ENCODE results near the gene XRCC5. TPM values are rescaled to one million over a fixed set of nuclear protein-coding genes. Genes with fewer than 3 reads are reported as not detected.

The XRCC5 gene
- 343 and 362 TPM in 2 replicates for total RNA-seq

DNA sequence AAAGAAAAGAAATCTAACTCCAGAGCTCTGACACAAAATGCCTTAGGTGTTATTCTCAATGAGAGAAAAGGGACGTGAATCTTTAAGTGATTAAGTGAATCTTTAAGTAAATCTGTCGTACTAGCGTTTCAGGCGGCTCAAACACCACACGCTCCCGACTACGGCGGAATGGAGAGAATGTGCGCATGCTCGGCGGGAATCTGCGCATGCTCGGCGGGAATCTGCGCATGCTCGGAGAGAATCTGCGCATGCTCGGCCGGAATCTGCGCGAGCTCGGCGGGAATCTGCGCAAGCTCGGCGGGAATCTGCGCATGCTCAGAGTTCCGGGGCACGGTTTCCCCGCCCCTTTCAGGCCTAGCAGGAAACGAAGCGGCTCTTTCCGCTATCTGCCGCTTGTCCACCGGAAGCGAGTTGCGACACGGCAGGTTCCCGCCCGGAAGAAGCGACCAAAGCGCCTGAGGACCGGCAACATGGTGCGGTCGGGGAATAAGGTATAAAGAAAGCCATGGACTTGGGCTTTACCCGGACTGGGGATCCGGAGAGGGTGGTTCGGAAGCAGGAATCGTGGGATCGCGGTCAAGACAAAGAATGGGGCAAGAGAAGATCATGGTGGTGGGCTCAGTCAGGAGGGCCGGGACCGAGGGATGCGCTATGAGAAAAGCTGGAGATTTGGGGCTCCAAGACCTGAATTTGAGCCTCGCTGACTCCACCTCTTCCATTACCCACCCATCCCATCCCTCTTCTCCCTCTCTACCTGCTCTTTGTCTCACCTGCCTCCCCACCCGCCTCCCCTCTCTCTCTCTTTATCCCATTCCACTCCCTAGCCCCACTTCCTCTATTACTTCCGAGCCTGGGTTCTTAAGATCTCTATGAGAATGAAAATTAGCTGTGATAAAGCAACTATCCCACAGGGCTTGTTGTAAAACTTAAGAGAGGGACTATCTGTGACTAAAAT lies at the start of gene XRCC5:
TSS of gene XRCC5 (plus strand) at position 382 of the 955 bp plus-strand sequence. CDS start at position 471, 89 bp downstream.
- intact Hi-C loops (cut with micrococcal nuclease) = loop anchor here (1.0 kb wide), 6 partner anchors 28 to 1300 kb away; partner anchors contain the start of genes BARD1, PECR, RPL37A and SMARCAL1

- intact Hi-C loops (cut with micrococcal nuclease) = no loop called here
Measured at GRCh38 chr2:216064014-216064630, 45.0 kb upstream of the XRCC5 start.

GRCh38 chr2:216064665-216065064 lies 44.5 kb upstream of the XRCC5 start:
- intact Hi-C loops (cut with micrococcal nuclease) = no loop called here

DNA sequence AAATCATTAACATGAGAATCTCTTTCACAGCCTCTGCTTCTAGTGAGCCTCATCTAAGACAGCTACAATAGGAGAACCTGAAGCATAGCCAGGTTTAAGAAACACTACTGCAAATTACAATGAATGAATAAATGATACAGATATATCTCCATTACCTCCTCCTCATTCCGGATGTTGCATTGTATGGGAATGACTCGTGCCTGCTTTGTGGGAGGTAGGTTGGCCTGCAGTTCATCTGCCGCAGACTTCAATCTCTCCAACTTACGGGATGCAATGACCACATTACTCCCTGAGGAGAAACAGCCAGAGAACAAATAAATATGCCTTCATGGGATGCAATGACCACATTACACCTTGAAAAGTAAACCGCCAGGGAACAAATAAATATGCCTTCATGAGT lies 42.9 kb upstream of the XRCC5 start:
- intact Hi-C loops (cut with micrococcal nuclease) = no loop called here

- intact Hi-C loops (cut with micrococcal nuclease) = no loop called here
Measured at GRCh38 chr2:216069028-216069427, 40.1 kb upstream of the XRCC5 start.

DNA sequence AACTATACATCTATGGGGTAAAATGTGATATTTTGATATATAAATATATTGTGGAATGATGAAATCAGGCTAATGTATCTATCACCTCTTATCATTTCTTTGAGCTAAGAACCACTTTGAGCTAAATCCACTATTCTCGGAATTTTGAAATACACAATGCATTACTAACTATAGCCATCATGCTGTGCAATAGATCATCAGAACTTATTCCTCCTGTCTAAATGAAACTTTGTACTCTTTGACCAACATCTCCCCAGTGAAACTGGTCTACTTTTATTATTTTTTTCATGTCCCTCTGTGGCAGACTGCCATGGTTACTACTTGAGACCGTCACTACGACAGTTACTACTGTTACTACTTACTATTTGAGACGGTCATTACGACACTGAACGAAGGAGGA lies 39.0 kb upstream of the XRCC5 start:
- intact Hi-C loops (cut with micrococcal nuclease) = no loop called here

DNA sequence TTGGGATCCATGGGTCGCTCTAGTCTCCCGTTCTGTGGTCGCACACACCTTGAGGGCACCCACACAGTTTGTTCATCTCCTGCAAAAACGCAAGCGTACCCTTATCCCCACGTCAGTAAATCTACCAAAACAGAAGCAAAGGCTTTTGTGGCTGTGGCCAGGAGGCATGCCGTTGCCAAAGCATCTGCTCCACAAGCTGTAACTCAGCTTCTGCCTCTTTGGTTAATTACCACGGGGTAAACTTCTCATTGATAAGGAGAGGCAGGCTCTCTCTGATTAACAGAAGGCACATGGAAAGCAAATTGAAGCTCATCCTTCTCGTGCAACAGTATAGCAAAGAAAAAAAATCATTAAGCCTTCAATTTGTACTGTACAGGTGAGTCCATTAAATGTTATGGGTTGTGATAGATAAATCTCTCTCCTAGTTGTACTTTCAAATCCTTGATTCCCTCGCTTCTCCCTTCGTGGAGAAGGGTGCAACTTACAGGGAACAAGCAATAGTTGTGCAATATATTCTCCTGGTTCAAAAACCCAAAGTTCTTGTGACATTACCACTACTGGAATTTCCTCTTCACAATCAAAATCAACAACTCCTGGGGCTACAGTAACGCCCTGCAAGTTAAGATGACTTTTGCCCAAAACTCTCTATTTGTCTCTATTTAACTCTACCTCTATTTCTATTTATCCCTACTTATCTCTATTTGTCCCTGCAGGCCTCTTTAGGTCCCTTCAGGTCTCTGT lies 37.9 kb upstream of the XRCC5 start:
- intact Hi-C loops (cut with micrococcal nuclease) = no loop called here

GRCh38 chr2:216072473-216072872 lies 36.7 kb upstream of the XRCC5 start:
- intact Hi-C loops (cut with micrococcal nuclease) = no loop called here

DNA sequence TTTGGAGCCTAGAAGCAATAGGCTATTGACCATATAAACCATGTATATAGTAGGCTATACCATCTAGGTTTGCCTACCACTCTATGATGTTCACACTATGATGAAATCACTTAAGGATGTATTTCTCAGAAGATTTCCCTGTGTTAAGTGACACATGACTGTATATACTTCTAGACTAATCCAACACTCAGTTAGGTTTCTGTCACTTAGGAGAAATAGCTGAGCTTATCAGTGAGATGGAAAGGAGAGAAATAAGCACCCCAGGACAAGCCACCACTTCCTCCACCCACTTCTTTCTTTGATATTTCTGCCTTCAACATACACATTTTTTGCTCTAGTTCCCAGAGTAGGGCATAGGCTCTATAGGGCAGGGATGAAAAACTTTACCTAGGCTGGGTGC lies 35.4 kb upstream of the XRCC5 start:
- intact Hi-C loops (cut with micrococcal nuclease) = no loop called here

- intact Hi-C loops (cut with micrococcal nuclease) = no loop called here
Measured at GRCh38 chr2:216074380-216074779, 34.8 kb upstream of the XRCC5 start.

DNA sequence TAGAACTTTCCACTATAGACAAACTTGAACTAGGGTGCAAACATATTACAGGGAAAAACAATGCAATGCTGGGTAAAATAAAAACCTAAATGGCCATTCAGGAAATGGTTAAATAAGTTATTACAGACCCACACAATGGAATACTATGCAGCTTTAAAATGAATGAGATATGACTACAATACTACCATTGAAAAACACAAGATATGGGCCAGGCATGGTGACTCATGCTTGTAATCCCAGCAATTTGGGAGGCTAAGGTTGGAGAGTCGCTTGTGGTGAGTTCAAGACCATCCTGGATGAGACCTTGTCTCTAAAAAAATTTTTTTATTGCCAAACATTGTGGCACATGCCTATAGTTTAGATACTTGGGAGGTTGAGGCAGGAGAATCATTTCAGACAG lies 34.4 kb upstream of the XRCC5 start:
- intact Hi-C loops (cut with micrococcal nuclease) = loop anchor here (1.0 kb wide), 1 partner anchor 10 kb away; no protein-coding TSS in a partner anchor

DNA sequence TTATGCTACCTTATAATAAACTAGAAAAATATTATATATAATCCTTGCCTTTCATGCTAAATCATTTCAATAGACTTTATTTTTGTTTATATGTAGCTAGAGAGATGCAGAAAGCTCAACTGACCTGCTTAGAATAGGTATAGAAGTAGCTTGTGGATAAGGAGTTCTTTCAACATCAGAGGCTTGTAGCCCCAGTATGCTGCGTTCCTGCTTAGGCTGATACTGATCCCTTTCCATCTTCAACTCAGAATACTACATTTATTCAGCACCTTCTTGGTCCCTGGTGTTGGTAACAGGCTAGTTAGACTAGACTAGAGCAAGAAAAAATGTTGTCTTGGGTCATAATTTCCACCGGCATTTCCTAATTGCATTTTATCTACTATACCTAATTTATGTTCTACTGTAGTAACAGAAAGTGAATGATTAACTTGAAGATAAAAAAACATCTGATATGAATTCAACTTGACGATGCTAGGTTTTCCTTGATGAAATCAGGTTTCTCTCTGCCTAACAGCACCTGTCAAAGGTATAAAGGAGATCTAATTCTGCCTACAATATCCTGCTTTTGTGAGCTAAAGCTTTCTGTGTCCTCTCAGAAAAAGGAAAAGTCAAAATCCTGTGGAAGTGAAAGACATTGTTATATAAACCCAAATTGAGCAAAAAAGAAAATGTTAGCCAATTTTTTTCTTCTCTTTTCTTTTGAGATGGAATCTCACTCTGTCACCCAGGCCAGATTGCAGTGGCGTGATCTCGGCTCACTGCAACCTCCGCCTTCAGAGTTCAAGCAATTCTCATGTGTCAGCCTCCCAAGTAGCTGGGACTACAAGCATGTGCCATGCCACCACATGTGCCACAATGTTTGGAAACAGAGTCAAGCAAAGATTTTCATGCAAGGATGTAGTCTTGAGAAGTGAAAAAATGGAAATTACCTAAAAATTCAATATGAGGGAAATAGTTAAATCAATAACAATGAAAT lies 33.4 kb upstream of the XRCC5 start:
- intact Hi-C loops (cut with micrococcal nuclease) = loop anchor here (1.0 kb wide), 1 partner anchor 9 kb away; no protein-coding TSS in a partner anchor

DNA sequence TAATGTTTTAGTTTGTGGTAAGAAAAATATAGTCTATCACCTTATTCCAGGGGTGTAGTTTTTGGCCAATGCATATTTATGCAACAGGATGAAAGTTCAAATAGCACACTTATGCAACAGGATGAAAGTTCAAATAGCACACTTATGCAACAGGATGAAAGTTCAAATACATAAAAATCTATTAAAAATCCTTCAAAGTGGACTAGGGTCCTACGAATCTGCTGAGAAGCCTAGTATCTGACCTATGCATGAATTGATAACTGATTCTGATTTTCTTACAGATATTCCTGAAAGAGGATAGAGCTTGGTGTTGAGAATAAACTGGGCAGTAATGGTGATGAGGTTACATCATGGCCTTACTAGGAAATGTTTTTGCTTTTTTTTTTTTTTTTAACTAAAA lies 30.4 kb upstream of the XRCC5 start:
- intact Hi-C loops (cut with micrococcal nuclease) = no loop called here

DNA sequence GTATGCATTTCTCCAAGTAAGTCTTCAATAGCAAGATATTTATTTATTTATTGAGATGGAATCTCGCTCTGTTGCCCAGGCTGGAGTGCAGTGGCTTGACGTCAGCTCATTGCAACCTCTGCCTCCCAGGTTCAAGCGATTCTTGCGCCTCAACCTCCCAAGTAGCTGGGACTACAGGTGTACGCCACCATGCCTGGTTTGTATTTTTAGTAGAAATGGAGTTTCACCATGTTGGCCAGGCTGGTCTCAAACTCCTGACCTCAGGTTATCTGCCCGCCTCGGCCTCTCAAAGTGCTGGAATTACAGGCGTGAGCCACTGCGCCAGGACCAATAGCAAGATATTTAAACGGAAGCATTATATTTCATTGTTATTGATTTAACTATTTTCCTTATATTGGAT lies 29.1 kb upstream of the XRCC5 start:
- intact Hi-C loops (cut with micrococcal nuclease) = loop anchor here (2.0 to 10.0 kb wide), 2 partner anchors 765 to 1269 kb away; partner anchors contain the start of gene ATIC

DNA sequence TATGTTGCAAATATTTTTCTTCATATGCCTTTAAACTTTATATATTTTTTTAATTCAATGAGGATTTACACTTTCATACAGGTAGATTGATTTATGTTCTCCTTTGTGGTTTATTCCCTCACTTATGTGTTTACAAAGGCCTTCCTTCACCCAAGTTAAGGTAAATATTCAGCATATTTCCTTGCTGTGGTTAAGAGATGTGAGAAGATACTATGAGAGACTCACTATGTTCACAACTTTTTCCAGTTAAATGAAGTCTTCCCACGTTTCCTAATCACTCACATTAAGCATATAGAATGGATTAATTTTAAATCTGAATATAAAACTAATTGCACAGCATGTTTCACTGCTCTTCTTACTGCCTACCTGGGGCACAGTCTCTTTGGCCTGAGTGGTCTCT lies 28.1 kb upstream of the XRCC5 start:
- intact Hi-C loops (cut with micrococcal nuclease) = loop anchor here (1.0 to 10.0 kb wide), 8 partner anchors 23 to 1270 kb away; partner anchors contain the start of genes ATIC, SMARCAL1 and XRCC5

DNA sequence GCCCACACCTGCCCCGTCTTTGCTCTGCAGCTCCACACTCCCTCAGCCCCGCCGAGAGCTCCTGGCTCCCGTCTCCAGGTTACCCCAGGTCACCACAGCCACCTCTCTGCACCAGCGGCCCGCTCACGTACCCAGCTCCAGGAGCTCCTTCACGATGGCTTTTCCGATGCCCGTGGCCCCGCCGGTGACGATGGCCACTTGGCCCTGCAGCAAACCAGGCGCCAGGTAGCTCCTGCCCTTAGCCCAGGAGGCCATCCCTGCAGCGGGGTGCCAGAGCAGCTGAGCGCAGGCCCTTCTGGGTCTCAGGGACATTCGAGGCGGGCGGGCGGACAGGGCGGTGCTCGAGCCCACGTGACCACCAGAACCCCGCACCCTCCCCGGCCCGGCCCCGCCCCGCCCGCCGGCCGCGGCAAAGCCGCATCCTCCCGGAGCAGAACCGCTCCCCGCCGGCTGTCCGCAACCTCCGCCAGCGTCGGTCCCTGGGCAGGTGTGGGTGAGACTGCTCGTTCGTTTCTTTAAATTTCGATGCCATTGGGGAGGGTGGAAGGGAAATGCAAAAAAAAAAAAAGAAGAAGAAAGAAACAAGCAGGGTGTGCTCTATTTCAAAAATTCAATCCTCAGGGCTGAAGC lies 27.5 kb upstream of the XRCC5 start, which contains the start of the genes PECR and TMEM169:
TSS of gene PECR (minus strand) at position 323 of the 630 bp plus-strand sequence. CDS start at position 255, 68 bp downstream.
TSS of gene TMEM169 (plus strand) at position 433 of the 630 bp plus-strand sequence. CDS start 14,045 bp downstream, outside the sequence.
- intact Hi-C loops (cut with micrococcal nuclease) = loop anchor here (1.0 to 10.0 kb wide), 8 partner anchors 23 to 1271 kb away; partner anchors contain the start of genes ATIC, SMARCAL1 and XRCC5

- intact Hi-C loops (cut with micrococcal nuclease) = loop anchor here (10.0 kb wide), 1 partner anchor 767 kb away; the partner anchor contains the start of gene ATIC
Measured at GRCh38 chr2:216082117-216082711, 26.9 kb upstream of the XRCC5 start.

DNA sequence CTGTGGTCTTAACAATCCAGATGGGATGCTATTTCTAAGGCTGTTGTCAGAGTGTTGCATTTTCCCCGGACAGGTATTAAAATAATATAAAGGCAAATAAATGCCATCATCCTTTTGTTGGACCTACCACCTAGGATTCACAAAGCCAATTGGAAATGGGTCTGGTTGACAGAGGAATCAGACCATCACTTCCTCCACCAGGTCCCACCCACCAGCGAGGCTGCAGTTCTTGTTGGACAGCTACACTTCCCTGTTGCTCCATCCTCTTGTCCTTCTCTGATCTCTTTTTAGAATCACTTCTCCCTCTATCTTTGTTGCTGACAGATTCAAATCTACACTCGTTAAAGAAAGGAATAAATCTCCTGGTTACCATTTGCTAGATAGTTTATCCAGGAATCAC lies 26.3 kb upstream of the XRCC5 start:
- intact Hi-C loops (cut with micrococcal nuclease) = loop anchor here (10.0 kb wide), 1 partner anchor 768 kb away; the partner anchor contains the start of gene ATIC
